HepG2 (cell line): Measurements from ENCODE around the gene GRIK4. TPM values are rescaled to one million over a fixed set of nuclear protein-coding genes. Genes with fewer than 3 reads are reported as not detected.

ENCODE experiments used
- ATAC-seq: fragments of 200-7000 bp; cut with Tn5 transposase; 3 replicates; pipeline ENCODE4 v1.9.1; 2020; ENCODE audit warnings: mild to moderate bottlenecking, moderate library complexity
- BruUV-seq: library from RNA; stranded (reverse); fragments of 400-500 nt; replicated peaks from 2 replicates; lab custom pipeline; 2021; lab: Mats Ljungman, UMichigan
- CTCF ChIA-PET: fragments of 300-600 bp; formaldehyde crosslinking; extraction: SDS; loops from one replicate; lab custom pipeline; 2021; ENCODE audit warnings: low total read pairs, inconsistent platforms, low intra/inter-chr PET ratio; lab: Yijun Ruan, JAX
- POLR2A ChIA-PET: fragments of 350-600 bp; sonication (Branson Sonifier 250); formaldehyde crosslinking; loops from one replicate; lab custom pipeline; 2020; ENCODE audit warnings: antibody characterized with exemption, inconsistent platforms; lab: Yijun Ruan, JAX
- DNase-seq: peaks from one replicate; pipeline ENCODE4 v3.0.0-alpha.2; 2015; ENCODE audit warnings: low spot score
- FAIRE-seq: peaks from 3 replicates; lab custom pipeline; 2011; peaks lifted over from hg19 to GRCh38; lab: Jason Lieb, UNC
- H2AFZ ChIP-seq: one replicate; pipeline ENCODE4 v1.6.1; 2011; ENCODE audit warnings: low read length, inconsistent platforms
- H3K27ac ChIP-seq: fragments of 300-600 bp; 3 replicates; pipeline ENCODE4 v1.8.0; 2011; ENCODE audit warnings: mixed run types, mild to moderate bottlenecking, mixed read lengths, low read length, inconsistent platforms; ENCODE audit not compliant: insufficient read depth; ENCODE audit errors: extremely low read length
- H3K27me3 ChIP-seq, 2 experiments: fragments of 200-600 bp in 1 of 2; 2 replicates in 1 of 2; 3 replicates in 1 of 2; pipeline versions ENCODE4 v1.6.0 to v1.8.0; 2011; ENCODE audit warnings: low read length in 2 of 2, mild to moderate bottlenecking in 2 of 2, moderate library complexity in 2 of 2, inconsistent platforms in 1 of 2; ENCODE audit not compliant: insufficient read depth in 2 of 2, control insufficient read depth in 1 of 2
- H3K36me3 ChIP-seq, 2 experiments: fragments of 200-600 bp in 1 of 2; replicated peaks in 1 of 2; 2 replicates in 1 of 2; 3 replicates in 1 of 2; pipeline versions ENCODE4 v1.5.1 to v1.8.0; 2011; ENCODE audit warnings: low read length in 2 of 2, inconsistent platforms in 1 of 2; ENCODE audit not compliant: insufficient read depth in 2 of 2, control insufficient read depth in 1 of 2
- H3K4me1 ChIP-seq: 2 replicates; pipeline ENCODE4 v1.5.1; 2012; ENCODE audit warnings: low read length, inconsistent platforms; ENCODE audit not compliant: insufficient read depth
- H3K4me2 ChIP-seq: 2 replicates; pipeline ENCODE4 v1.6.0; 2011; ENCODE audit warnings: low read depth, low read length, inconsistent platforms
- H3K4me3 ChIP-seq, 3 experiments: fragments of 200-600 bp in 1 of 3; sonication (generic), shearing (Covaris generic) in 1 of 3; replicated peaks in 1 of 3; 2 replicates each; pipeline ENCODE4 v1.5.1; 2011 to 2016; ENCODE audit warnings: low read length in 3 of 3, inconsistent platforms in 2 of 3, low read depth in 2 of 3, mild to moderate bottlenecking in 2 of 3, control low read depth in 1 of 3, mixed read lengths in 1 of 3; ENCODE audit not compliant: insufficient read depth in 1 of 3
- H3K79me2 ChIP-seq: one replicate; pipeline ENCODE4 v1.6.1; 2011; ENCODE audit warnings: low read length, inconsistent platforms; ENCODE audit not compliant: insufficient read depth
- H3K9ac ChIP-seq: 2 replicates; pipeline ENCODE4 v1.6.0; 2011; ENCODE audit warnings: mild to moderate bottlenecking, low read depth, low read length, inconsistent platforms; ENCODE audit not compliant: insufficient read depth
- H3K9me3 ChIP-seq: 2 replicates; pipeline ENCODE4 v1.5.1; 2012; ENCODE audit warnings: mild to moderate bottlenecking, low read length
- H4K20me1 ChIP-seq: 2 replicates; pipeline ENCODE4 v1.6.0; 2011; ENCODE audit warnings: inconsistent platforms, mild to moderate bottlenecking, low read length, moderate library complexity; ENCODE audit not compliant: insufficient read depth
- GMEB2 ChIP-seq: IDR thresholded peaks from 2 replicates; pipeline ENCODE4 v1.6.1; 2016; ENCODE audit warnings: missing biosample characterization, missing genetic modification reagents, low read depth
- MTERF4 ChIP-seq: sonication (generic); formaldehyde crosslinking; IDR thresholded peaks from 2 replicates; pipeline ENCODE4 v1.8.0; 2023; ENCODE audit warnings: mild to moderate bottlenecking, missing genetic modification reagents
- NR0B2 ChIP-seq: sonication (generic); formaldehyde crosslinking; IDR thresholded peaks from 2 replicates; pipeline ENCODE4 v1.4.0; 2020; ENCODE audit warnings: mild to moderate bottlenecking, missing genetic modification reagents
- PRDM4 ChIP-seq: sonication (generic); formaldehyde crosslinking; IDR thresholded peaks from 2 replicates; pipeline ENCODE4 v1.9.0; 2021; ENCODE audit warnings: missing genetic modification reagents, borderline replicate concordance
- SALL2 ChIP-seq: sonication (generic); formaldehyde crosslinking; IDR thresholded peaks from 2 replicates; pipeline ENCODE4 v1.8.1; 2023; ENCODE audit warnings: mild to moderate bottlenecking, missing genetic modification reagents, inconsistent platforms
- SRF ChIP-seq: IDR thresholded peaks from 2 replicates; pipeline ENCODE4 v1.6.1; 2011; ENCODE audit warnings: mild to moderate bottlenecking, low read depth, low read length, moderate library complexity
- STAT5B ChIP-seq: sonication (generic); formaldehyde crosslinking; IDR thresholded peaks from 2 replicates; pipeline ENCODE4 v1.4.0; 2020; ENCODE audit warnings: missing genetic modification reagents
- TBX3 ChIP-seq: fragments of 450-650 bp; IDR thresholded peaks from 2 replicates; pipeline ENCODE4 v1.6.1; 2017; ENCODE audit warnings: antibody characterized with exemption, mild to moderate bottlenecking, inconsistent platforms, borderline replicate concordance
- TGIF2 ChIP-seq: IDR thresholded peaks from 2 replicates; pipeline ENCODE4 v1.6.1; 2016; ENCODE audit warnings: control low read depth, missing compliant biosample characterization
- TMF1 ChIP-seq: sonication (generic); formaldehyde crosslinking; IDR thresholded peaks from 2 replicates; pipeline ENCODE4 v1.8.1; 2022; ENCODE audit warnings: low read depth, missing genetic modification reagents
- ZFP37 ChIP-seq: sonication (generic); formaldehyde crosslinking; IDR thresholded peaks from 2 replicates; pipeline ENCODE4 v1.4.0; 2020; ENCODE audit warnings: missing genetic modification reagents, borderline replicate concordance
- ZKSCAN1 ChIP-seq: fragments of 150-350 bp; IDR thresholded peaks from 2 replicates; pipeline ENCODE4 v1.6.1; 2014; ENCODE audit warnings: low read length
- ZMYM3 ChIP-seq: sonication (generic); formaldehyde crosslinking; IDR thresholded peaks from 2 replicates; pipeline ENCODE4 v1.5.1; 2020; ENCODE audit warnings: mild to moderate bottlenecking, missing genetic modification reagents
- ZNF337 ChIP-seq: sonication (generic); formaldehyde crosslinking; IDR thresholded peaks from 2 replicates; pipeline ENCODE4 v1.5.1; 2020; ENCODE audit warnings: missing genetic modification reagents, low read depth, mild to moderate bottlenecking, borderline replicate concordance
- ZNF546 ChIP-seq: sonication (generic); formaldehyde crosslinking; conservative IDR thresholded peaks from 2 replicates; pipeline ENCODE4 v1.8.1; 2023; ENCODE audit warnings: mild to moderate bottlenecking, missing genetic modification reagents
- ZNF619 ChIP-seq: sonication (generic); formaldehyde crosslinking; IDR thresholded peaks from 2 replicates; pipeline ENCODE4 v1.4.0; 2020; ENCODE audit warnings: mild to moderate bottlenecking, missing genetic modification reagents
- ZNF839 ChIP-seq: sonication (generic); formaldehyde crosslinking; IDR thresholded peaks from 2 replicates; pipeline ENCODE4 v1.4.0; 2020; ENCODE audit warnings: missing genetic modification reagents, mild to moderate bottlenecking, borderline replicate concordance
- WGBS: methylation state at CpG from one replicate; pipeline ENCODE4 v1.1.6; 2017; ENCODE audit warnings: low lambda C conversion rate; 5-methylcytosine and 5-hydroxymethylcytosine counted together
- in situ Hi-C: cut with HindIII; loops from 2 replicates; pipeline ENCODE4 v1.10.0; 2017; ENCODE audit warnings: low pct_unique_long_range_greater_than_20kb; ENCODE audit not compliant: extremely low pct_ligation_motif_present
- intact Hi-C: fragments of 100-400 bp; cut with micrococcal nuclease; formaldehyde crosslinking; loops from one replicate; pipeline ENCODE4 v1.10.0; 2022; ENCODE audit not compliant: unreplicated experiment
- polyA plus RNA-seq, 8 experiments: library from polyadenylated mRNA; depleted of rRNA in 3 of 8; stranded (reverse) in 7 of 8; unstranded in 1 of 8; fragments of >200 nt; fragmentation: Illumina TruSeq in 4 of 8; extraction: Trizol in 4 of 8; gene quantifications; 2 replicates each; pipeline versions ENCODE4 v1.2.1 to v1.2.3, GENCODE V29; 2011 to 2016; ENCODE audit warnings: low read depth in 4 of 8, missing spikeins in 1 of 8, mixed read lengths in 1 of 8; ENCODE audit not compliant: insufficient read depth in 1 of 8
- total RNA-seq, 5 experiments: library from RNA; depleted of rRNA; stranded (reverse); fragments of >200 nt; fragmentation: Illumina TruSeq; extraction: Trizol; gene quantifications; 2 replicates each; pipeline ENCODE4 v1.2.3, GENCODE V29; 2016; ENCODE audit warnings: low read depth in 1 of 5

The GRIK4 gene
- total and polyA plus RNA-seq, 2 of the 13 experiments (the other 11 are each of a cell fraction or from before 2014, with no cell fraction given), result 0.04 to 0.07 TPM

- H3K4me1 ChIP-seq, result no peaks in the 10 kb centered on the region
- no peaks in the 10 kb centered on the region for H3K9me3 ChIP-seq
- peaks cover 3% of the 10 kb centered on the region; the same call in 1 of the 2 replicates for H4K20me1 ChIP-seq
- in situ Hi-C loops (no loop called here), intact Hi-C loops (no loop called here)
- H3K4me2 ChIP-seq, result no peak overlapping the region
- H3K27me3 ChIP-seq, result peaks cover 0 to 6% of the 10 kb centered on the region in 2 experiments; a peak in 2 of 5 replicates
- no peaks in the 10 kb centered on the region for H3K79me2 ChIP-seq
- no peak overlapping the region for H3K4me3 ChIP-seq
- no peak overlapping the region for H2AFZ ChIP-seq
- WGBS, result 25% methylated on average over 6 of the region's 6 CpGs
- no TSS peak for BruUV-seq
- no peak for ATAC-seq
- FAIRE-seq, result no peak
- CTCF ChIA-PET, result no interaction called here
- no peak overlapping the region for H3K27ac ChIP-seq
- POLR2A ChIA-PET, result no interaction called here
- TF ChIP-seq ZNF337 (CRISPR knock-in tag), result no peak
- no peak for TF ChIP-seq ZNF619
- no peak for TF ChIP-seq TGIF2 (CRISPR knock-in tag)
- no peak for TF ChIP-seq MTERF4 (CRISPR knock-in tag)
- TF ChIP-seq TMF1 (CRISPR knock-in tag), result no peak
- no peak for TF ChIP-seq NR0B2 (CRISPR knock-in tag)
- no peak for TF ChIP-seq STAT5B (CRISPR knock-in tag)
- no peak for TF ChIP-seq SALL2
- no peak for TF ChIP-seq SRF
- TF ChIP-seq TBX3, result no peak
- no peak for TF ChIP-seq ZFP37
- TF ChIP-seq ZKSCAN1, result no peak
- no peak for TF ChIP-seq ZMYM3 (CRISPR knock-in tag)
- no peak for TF ChIP-seq GMEB2 (CRISPR knock-in tag)
- TF ChIP-seq ZNF546 (CRISPR knock-in tag), result no peak
- no peak for TF ChIP-seq PRDM4 (CRISPR knock-in tag)
- no peak for TF ChIP-seq ZNF839 (CRISPR knock-in tag)
- no peaks in the 10 kb centered on the region for H3K36me3 ChIP-seq
- DNase-seq, result no peak
- no peak overlapping the region for H3K9ac ChIP-seq
Observed at GRCh38 chr11:120651836-120652235, 140.3 kb downstream of the GRIK4 start.
